ENCODE measurements around the gene COA1.

GRCh38 chr7:43632746-43633145 lies 96.6 kb downstream of the COA1 start:
- TF ChIP-seq CTCF (IDR thresholded peaks at IDR 0.05) (no peak), POLR2AphosphoS5 (IDR thresholded peaks at IDR 0.05; ENCODE audit: low read depth, low read length) (no peak)
